GM12892 (cell line): ENCODE measurements around the gene EXOC6.

ENCODE experiments used
- DNase-seq: peaks from one replicate; pipeline ENCODE4 v3.0.0; 2011; ENCODE audit not compliant: insufficient read length
- FAIRE-seq: peaks from 2 replicates; lab custom pipeline; 2011; peaks lifted over from hg19 to GRCh38; lab: Jason Lieb, UNC
- POLR2A ChIP-seq: IDR thresholded peaks from 2 replicates; pipeline ENCODE4 v1.6.1; 2011; ENCODE audit warnings: low read depth, low read length, control low read depth
- POLR2AphosphoS5 ChIP-seq: IDR thresholded peaks from 2 replicates; pipeline ENCODE4 v1.6.1; 2011; ENCODE audit warnings: low read depth, low read length, control low read depth
- TAF1 ChIP-seq: IDR thresholded peaks from 2 replicates; pipeline ENCODE4 v1.6.1; 2011; ENCODE audit warnings: low read depth, mild to moderate bottlenecking, control low read depth, low read length, borderline replicate concordance

EXOC6 gene

DNA sequence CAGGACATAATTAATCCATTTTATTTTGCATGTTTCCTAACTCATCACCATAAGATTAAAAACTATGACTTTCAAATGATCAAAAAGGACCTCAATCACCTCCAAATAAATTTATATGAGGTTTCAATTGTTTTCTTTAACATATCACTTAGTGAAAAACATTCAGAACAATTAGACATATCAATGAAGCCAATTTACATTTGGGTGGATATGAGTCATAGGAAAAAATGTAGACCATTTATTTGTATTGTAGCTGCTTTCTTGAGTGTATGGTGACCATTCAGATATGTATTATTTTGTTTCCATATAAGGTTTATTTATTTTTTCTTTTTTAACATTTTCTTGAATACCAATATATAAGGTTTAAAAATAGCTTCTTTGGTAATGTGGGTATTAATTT, 13.3 kb upstream of the EXOC6 start:
- no peak for DNase-seq
- TF ChIP-seq POLR2AphosphoS5 = no peak
- TF ChIP-seq POLR2A = no peak
- TF ChIP-seq TAF1 = no peak
- FAIRE-seq = no peak

DNA sequence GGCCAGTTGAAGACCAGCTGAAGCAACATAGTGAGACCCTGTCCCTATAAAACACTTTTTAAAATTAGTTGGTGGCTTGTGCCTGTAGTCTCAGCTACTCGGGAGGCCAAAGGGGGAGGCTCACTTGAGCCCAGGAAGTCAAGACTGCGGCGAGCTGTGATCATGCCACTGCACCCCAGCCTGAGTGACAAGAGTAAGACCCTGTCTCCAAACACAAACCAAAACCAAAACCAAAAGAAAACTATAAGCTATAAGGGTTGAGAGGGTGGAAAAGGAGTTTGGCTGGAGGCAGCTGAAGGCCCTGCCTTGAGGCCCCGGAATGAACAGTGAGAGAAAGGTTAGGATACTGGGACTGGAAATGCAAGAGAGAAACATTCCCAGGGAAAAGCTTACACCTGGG, 10.9 kb upstream of the EXOC6 start:
- DNase-seq (no peak), FAIRE-seq (no peak)
- TF ChIP-seq TAF1 (no peak), POLR2A (no peak), POLR2AphosphoS5 (no peak)

DNA sequence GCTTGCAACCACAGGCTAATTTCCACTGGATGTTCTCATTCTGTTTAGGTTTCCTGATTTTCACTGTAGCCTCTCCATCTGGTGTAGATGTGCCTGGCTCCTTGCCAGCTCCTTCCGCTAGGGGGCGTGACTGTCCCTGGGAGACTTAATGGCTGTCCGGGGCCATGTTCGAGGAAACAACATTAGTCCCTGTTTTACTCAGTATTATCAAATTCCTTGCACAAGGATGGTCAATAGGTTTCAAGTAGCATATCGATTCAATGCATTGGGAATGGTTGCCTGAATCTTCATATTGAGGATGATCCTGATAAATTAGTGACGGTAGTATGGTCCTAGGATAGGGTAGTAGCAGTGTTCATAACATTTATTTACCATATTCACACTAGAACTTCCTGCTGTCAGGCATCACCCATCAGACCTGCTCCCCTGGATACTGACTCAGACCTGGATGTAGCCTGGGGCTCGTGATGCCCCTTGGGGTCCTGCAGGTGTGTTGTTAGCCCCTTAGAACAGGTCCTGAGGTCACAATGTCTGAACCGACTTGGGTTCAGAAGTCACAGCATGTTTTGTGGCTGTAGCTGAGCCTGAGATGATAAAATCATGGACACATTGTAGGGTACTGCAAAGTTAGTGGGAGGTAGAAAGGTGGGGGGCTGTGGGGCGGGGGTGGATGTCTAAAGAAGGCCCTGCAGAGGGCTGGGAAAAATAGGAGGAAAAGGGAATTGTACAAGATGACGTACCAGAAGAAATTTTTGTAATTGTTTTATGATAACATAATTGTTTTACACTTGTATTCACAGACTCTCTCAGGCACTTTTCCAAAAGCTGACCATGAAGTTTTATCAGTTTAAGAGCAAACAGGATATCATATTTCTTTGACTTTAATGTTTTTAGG, 8.9 kb upstream of the EXOC6 start:
- DNase-seq = no peak
- TF ChIP-seq POLR2AphosphoS5 (no peak), TAF1 (no peak), POLR2A (no peak)
- no peak for FAIRE-seq

DNA sequence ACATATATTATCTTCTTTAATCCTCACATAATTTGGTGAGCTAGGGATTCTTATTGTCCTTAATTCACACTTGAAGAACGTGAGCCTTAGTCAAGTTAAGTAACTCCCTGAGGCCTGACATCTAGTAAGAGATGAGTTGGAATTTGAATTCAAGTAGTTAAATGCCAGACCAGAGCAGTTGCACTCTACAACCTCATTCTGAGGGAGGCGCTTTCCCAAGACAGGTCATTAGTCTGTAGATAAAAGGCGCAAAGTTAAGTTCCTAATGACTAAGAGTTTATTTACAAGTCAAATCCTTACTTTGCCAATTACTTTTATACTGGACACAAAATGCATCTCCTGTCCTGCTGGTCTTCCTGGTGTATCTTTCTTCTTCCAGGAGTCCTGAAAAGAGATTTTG, 3.6 kb upstream of the EXOC6 start:
- DNase-seq = no peak
- TF ChIP-seq POLR2AphosphoS5 (no peak), TAF1 (no peak), POLR2A (no peak)
- FAIRE-seq = no peak

DNA sequence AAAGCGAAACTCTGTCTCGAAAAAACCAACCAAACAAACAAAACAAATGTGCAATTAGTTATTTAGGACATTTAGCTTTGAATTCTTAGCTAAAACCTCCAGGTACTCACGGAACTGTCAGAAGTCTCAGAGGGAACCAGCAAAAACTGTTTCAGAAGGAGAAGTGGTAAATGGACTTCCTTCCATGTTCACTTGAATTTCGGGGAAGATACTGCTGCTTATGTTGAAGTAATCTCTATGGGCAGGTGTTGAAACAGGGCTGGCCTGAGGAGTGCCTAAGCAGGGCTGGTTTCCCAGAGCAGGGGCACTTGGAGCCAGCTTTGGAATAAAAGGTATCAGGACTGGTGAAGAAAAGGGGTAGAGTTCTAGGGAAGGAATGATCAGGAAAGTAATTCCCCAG, 2.4 kb upstream of the EXOC6 start:
- FAIRE-seq (no peak), DNase-seq (no peak)
- TF ChIP-seq POLR2AphosphoS5 = no peak
- no peak for TF ChIP-seq TAF1
- no peak for TF ChIP-seq POLR2A

DNA sequence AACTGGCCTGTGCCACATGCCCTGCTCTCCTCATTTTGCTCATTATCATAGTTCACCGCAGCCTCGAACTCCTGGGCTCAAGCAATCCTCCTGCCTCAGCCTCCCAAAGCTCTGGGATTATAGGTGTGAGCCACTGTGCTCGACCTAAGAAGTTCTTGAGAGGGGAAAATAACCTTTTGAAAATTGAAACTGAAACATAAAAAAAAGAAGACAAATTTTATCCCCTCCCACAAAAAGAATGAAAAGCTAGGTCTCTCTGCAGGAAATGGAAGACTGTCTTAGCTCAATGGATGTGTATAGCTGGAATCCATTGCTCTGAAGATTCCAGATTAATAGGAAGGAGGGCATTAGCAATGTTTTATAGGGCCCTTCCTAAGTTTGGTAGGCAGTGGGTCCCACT, 2.0 kb upstream of the EXOC6 start:
- DNase-seq (no peak), FAIRE-seq (no peak)
- TF ChIP-seq POLR2AphosphoS5 (no peak), TAF1 (no peak), POLR2A (no peak)

DNA sequence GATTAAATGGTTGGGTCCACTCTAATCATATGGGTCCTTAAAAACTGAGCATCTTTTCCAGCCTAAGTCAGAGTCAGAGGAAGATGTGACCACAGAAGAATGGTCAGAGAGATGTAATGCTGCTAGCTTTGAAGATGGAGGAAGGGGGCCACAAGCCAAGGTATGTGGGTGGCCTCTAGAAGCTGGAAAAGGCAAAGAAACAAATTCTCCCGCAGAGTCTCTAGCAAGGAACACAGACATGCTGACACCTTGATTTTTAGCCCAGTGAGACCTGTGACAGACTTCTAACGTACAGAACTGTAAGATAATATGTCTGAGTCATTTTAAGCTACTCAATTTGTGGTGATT, 1.5 kb upstream of the EXOC6 start:
- TF ChIP-seq TAF1 (no peak), POLR2A (no peak), POLR2AphosphoS5 (no peak)
- DNase-seq = no peak

DNA sequence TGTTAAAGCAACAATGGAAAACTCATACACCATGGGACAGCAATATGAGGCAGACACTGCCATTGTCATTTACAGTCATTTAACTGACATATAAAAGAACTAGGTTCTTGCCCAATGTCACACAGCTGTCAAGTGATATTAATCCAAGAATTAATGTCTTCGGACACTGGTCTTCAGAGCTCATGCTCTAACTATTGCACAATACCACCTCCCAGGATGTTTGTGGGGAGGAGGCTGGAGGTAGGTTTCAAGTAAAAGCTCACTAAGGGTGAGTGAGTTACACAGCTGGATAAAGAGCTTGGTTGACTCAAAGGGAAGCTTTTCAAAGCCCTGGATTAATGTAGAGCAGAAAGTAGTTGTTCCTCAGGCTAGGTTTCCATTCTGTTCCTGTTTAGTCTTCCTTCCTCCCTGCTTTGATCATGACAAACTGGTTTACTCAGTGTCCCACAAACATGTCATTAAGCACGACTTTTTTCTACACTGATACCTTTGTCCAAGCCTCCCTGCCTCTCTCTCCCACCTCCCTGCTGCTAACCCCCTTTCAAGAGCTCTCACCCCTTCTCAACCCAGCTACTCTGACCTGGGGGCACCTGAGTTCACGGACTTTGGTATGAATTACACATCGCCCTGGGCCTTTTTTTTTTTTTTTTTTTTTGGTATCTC, 987 bp upstream of the EXOC6 start:
- DNase-seq (no peak), FAIRE-seq (no peak)
- no peak for TF ChIP-seq TAF1

More for the DNA sequence above, 1.5 kb upstream of the EXOC6 start:
- FAIRE-seq = no peak

DNA sequence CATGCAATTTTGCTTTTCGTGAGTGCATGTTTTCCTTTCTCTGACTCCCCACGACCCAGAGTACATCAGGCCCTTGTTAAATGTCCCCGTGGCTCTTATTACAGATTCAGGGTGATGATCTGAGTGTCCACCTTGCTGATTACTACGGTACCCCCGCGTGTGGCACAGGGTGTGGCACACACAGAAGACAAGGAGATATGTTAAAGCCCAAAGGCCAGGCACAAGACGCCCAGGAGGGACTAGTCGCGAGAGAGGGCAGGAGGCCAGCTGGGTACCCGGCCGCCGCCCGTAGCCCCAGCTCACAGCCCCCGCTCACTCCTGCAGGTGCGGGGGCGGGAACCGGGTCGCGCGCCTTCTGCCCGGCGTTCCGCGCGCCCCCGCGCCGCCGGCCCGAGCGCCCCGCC, 281 bp upstream of the EXOC6 start:
- DNase-seq = no peak
- TF ChIP-seq POLR2AphosphoS5 = no peak
- TF ChIP-seq POLR2A = no peak
- FAIRE-seq = no peak

DNA sequence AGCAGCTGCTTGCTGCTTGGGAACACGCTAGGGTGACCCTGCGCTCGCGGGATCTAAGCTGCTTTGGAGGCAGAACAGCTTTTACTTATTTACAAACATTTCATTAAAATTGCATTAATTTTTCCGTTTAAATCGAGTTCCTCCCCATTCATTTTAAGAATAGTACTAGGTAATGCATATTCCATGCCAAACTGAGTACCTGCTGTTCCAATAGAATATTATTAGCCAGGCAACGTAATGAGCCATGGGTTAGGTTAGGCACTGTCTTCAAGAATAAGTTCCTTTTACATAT, 860 bp downstream of the EXOC6 start:
- FAIRE-seq (no peak), DNase-seq (no peak)
- TF ChIP-seq TAF1 (no peak), POLR2AphosphoS5 (no peak), POLR2A (no peak)

DNA sequence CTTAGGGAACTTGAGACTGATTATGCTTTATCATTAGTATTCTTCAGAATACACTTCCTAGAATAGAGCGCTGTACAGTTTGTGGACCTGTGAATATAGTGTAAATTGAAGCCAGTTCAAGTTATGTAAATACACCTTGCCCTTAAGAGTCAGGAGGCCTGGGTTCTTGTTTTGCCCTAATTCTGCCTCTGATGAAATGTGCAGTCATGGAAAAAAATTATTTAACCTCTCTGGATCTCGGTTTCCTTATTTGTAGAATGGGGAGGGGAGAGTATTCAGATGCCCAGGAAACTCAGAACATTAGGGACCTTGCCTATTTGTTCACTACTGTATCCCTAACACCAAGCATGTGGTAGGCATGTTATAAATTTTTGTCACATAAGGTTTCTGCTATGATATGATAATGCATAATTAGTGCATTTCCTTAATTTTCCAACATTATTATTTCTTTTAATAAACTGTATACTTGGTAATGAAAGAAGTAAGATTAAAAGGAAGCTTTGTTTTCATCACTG, 1.3 kb downstream of the EXOC6 start:
- no peak for DNase-seq
- FAIRE-seq = no peak
- TF ChIP-seq POLR2AphosphoS5 = no peak
- TF ChIP-seq POLR2A = no peak
- no peak for TF ChIP-seq TAF1

DNA sequence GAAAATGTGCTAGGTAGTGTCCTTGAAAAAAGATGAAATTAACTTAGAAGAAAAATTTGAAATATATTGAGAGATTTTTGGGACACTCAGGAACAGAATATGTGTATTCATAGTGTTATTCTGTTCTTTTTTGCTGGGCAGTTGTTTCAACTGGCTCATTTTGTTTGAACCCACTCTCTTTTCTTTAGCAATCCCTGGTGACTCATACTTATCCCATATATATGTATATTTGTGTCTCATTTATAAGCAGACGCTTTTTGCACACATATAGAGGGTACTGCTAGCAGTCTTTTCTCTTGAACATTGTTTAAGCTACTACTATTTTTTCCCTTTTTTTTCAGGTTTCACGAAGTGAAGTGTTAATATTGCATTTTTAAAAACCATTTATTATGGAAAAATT, 1.9 kb downstream of the EXOC6 start:
- DNase-seq (no peak), FAIRE-seq (no peak)
- TF ChIP-seq TAF1 = no peak
- TF ChIP-seq POLR2AphosphoS5 = no peak
- TF ChIP-seq POLR2A = no peak
